ENCODE measurements around the gene OVOL1. TPM values are rescaled to one million over a fixed set of nuclear protein-coding genes. Genes with fewer than 3 reads are reported as not detected.

OVOL1 gene
- total RNA-seq, 1 donor from 2014 or later = under 0.01 TPM

Other genes with a start within 250 kb of the OVOL1 start
- gene LTBP3, start 228.7 kb upstream of the OVOL1 start, total RNA-seq = 17.5 TPM
- gene ZNRD2, start 216.6 kb upstream of the OVOL1 start, total RNA-seq = 15.9 TPM
- 19.6 TPM for gene FAM89B, start 214.5 kb upstream of the OVOL1 start, total RNA-seq
- 8.6 TPM for gene EHBP1L1, start 211.0 kb upstream of the OVOL1 start, total RNA-seq
- not detected for gene KCNK7, start 191.3 kb upstream of the OVOL1 start, total RNA-seq
- gene MAP3K11, start 172.8 kb upstream of the OVOL1 start, total RNA-seq = 6.9 TPM
- 7.7 TPM for gene PCNX3, start 171.3 kb upstream of the OVOL1 start, total RNA-seq
- 3.7 TPM for gene SIPA1, start 149.0 kb upstream of the OVOL1 start, total RNA-seq
- gene RELA, start 124.1 kb upstream of the OVOL1 start, total RNA-seq = 16.3 TPM
- gene KAT5, start 74.8 kb upstream of the OVOL1 start, total RNA-seq = 61.1 TPM
- gene RNASEH2C, start 66.3 kb upstream of the OVOL1 start, total RNA-seq = 9.4 TPM
- gene AP5B1, start 6.1 kb upstream of the OVOL1 start, total RNA-seq = 4.1 TPM
- gene SNX32, start 46.9 kb downstream of the OVOL1 start, total RNA-seq = 6.1 TPM
- gene CFL1, start 71.1 kb downstream of the OVOL1 start, total RNA-seq = 613 TPM
- 42.8 TPM for gene MUS81, start 73.4 kb downstream of the OVOL1 start, total RNA-seq
- gene EFEMP2, start 85.7 kb downstream of the OVOL1 start, total RNA-seq = 13.0 TPM
- gene CTSW, start 92.8 kb downstream of the OVOL1 start, total RNA-seq = not detected
- gene FIBP, start 101.4 kb downstream of the OVOL1 start, total RNA-seq = 154 TPM
- 12.2 TPM for gene CCDC85B, start 103.6 kb downstream of the OVOL1 start, total RNA-seq
- not detected for gene FOSL1, start 113.3 kb downstream of the OVOL1 start, total RNA-seq
- 11.8 TPM for gene C11orf68, start 132.0 kb downstream of the OVOL1 start, total RNA-seq
- 113 TPM for gene DRAP1, start 132.4 kb downstream of the OVOL1 start, total RNA-seq
- not detected for gene TSGA10IP, start 158.4 kb downstream of the OVOL1 start, total RNA-seq
- gene SART1, start 174.7 kb downstream of the OVOL1 start, total RNA-seq = 44.8 TPM
- 22.0 TPM for gene EIF1AD, start 215.1 kb downstream of the OVOL1 start, total RNA-seq
- gene BANF1, start 215.4 kb downstream of the OVOL1 start, total RNA-seq = 25.3 TPM
- not detected for gene CST6, start 224.9 kb downstream of the OVOL1 start, total RNA-seq
- gene CATSPER1, start 239.4 kb downstream of the OVOL1 start, total RNA-seq = not detected

Measured in frontal cortex (tissue), 1 donor.